Measurements from ENCODE around the gene DSC3.
"Not testable (repeated sequence)": the region's sequence is repeated elsewhere in the genome, so short reads cannot be mapped to it uniquely, and the experiment has no call there.

Gene DSC3

DNA sequence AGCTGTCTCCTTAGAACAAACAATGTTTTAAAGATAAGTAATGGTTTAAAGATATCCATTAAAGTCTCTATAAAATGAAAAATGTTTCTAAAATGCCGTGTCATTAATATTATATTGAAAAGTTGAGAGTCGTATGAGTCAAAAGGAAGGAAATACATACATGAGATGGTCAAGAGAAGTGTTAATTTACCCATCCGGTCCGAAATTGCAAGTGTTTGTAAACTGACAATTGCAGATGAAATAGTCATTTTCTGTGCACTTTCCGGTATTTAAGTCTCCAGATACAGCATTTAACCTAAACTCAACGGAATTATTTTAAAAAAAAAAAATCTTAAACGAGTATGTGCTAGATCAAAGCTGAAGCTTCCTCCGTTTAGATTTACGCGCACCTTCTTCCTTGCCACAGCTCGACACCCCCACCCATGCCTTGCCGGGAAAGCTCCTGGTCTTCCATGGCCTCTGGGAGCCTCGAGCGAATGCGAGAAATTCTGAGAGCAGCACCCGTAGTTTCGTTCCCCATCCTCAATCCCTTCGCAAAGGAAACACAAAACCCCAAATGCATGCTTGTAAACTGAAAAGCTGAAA is 1.8 kb downstream of the DSC3 start:
- no peak for DNase-seq

DNA sequence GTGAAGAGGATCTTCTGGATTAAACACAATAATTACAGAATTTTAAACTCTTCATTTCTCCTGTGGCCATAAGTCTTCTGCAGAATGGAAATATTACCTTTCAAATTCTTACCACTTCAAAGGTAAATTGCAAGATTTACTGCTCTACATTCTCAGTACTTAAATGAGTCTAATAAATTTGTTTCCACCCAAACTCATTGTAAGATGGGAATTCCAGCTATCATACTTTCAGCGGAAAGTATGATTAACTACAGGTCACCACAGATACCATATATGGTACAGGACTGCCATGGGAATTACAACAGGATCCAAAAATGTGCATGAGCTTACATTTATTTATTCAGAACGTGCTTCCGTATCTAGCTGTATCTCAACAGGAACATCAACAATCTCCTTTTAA is 3.1 kb downstream of the DSC3 start:
- no peak for DNase-seq

DNA sequence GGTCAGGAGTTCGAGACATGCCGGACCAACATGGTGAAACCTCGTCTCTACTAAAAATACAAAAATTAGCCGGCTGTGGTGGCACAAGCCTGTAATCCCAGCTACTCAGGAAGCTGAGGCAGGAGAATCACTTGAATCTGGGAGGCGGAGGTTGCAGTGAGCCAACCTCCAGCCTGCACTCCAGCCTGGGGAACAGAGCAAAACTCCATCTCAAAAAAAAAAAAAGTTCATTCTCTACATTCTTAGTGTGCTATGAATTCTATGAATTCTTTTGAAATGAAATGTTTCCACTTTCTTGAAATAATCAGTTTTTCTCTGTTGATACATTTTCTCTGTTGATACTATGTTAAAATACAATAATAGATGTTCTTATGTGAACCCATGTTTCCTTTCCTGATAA is 4.9 kb downstream of the DSC3 start:
- DNase-seq, result not testable (repeated sequence)

DNA sequence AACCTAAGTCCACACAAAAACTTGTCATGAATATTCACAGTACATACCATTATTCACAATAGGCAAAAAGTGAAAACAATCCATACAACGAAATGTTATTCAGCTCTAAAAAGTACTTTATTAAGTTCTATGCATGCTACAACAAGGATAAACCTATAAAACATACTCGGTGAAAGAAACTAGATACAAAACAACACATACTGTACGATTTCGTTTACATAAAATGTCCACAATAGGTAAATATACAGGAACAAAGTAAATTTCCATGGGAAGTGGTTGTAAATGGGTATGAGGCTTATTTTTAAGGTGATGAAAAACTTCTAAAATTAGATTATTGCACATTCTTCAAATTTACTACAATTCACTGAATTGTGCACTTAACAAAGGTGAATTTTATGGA is 8.0 kb downstream of the DSC3 start:
- DNase-seq, result no peak

DNA sequence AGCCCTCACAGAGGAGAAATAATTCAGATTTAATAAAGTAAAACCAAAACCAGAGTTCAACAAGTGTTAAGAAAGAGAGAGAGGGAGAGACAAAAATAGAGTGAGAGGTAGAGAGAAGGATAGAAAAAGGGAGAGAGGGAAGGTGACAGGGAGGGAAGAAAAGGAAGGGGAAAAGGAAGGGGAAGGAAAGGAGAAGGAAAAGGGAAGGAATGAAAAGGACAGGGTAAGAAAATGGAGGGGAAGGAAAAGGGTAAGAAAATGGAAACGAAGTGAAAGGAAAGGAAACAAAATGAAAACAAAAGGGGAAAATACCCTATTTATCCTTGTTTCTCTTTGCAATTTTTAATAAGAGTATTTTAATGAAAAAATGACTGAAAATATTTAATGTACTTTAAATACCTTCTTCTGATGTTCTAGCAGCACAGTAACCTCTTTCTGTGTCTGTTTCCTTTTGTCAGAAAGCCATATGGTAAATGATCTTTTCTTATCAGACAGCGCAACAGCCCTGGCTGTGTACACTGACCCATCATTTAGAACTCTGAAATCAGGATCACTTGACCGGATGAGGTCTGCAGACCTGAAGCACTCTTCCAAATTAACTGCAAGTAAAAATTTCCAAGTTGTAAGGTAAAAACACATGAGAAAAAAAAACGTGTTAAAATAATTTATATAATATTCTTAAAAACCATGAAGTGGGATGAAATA is 11.8 kb downstream of the DSC3 start:
- no peak for DNase-seq

DNA sequence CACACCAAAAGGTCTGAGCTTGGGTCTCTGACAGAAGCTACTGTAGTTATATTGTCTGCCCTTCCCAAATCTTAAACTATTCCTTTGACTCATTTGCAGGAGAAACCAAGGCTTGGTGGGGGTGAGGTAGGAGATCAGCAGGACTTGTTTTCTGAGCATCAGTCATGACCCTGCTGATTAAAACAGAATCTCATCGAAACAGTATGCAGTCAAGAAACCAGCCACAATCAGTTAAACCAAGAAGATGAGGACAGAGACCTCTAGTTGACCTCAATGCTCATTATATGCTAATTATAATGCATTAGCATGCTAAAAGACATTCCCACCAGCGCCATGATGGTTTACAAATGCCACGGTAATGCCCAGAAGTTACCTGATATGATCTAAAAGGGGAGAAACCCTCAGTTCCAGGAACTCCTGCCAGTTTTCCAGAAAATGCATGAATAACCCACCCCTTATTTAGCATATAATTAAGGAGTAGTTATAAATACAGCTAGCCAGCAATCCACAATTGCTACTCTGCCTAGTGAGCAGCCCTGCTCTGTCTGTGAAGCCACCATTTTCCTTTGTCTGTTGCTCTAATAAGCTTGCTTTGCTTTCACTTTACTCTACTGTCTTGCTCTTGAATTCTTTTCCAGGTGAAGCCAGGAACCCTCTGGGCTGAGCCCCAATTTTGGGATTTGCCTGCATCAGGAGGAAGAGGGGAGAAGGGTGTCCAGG is 26.7 kb downstream of the DSC3 start:
- DNase-seq, result no peak

DNA sequence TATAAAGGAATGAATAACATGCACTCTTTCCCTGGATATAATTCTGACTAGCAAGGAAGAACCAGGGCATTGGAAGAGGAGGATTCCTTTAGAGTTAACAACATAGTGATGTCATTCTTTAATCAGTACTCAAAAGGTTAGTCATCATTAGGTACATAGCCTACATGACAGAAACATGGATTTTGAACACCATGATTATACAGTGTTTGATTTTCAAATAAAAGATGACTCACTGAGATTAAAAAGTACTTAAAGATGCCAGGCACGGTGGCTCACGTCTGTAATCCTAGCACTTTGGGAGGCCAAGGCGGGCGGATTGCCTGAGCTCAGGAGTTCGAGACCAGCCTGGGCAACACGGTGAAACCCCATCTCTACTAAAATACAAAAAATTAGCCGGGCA is 31.1 kb downstream of the DSC3 start:
- DNase-seq, result not testable (repeated sequence)

DNA sequence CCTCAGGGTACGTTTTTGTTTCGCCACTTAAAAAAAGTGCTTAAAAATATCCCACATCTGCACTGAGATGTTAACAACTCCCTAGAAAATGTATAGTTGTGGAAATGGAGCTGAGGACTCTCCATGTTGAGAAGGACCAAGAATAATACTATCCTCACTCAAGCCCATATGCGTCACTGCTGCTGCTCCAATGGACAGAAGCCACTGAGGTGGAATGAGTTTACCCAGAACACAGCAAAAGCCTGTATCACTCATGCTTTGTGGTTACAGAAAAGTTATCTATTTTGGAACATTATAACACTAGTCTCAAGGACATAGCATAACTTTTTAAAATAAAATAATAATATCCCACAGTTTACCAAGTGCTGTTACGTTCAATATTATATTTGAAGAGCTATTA is 31.9 kb downstream of the DSC3 start:
- DNase-seq, result no peak

DNA sequence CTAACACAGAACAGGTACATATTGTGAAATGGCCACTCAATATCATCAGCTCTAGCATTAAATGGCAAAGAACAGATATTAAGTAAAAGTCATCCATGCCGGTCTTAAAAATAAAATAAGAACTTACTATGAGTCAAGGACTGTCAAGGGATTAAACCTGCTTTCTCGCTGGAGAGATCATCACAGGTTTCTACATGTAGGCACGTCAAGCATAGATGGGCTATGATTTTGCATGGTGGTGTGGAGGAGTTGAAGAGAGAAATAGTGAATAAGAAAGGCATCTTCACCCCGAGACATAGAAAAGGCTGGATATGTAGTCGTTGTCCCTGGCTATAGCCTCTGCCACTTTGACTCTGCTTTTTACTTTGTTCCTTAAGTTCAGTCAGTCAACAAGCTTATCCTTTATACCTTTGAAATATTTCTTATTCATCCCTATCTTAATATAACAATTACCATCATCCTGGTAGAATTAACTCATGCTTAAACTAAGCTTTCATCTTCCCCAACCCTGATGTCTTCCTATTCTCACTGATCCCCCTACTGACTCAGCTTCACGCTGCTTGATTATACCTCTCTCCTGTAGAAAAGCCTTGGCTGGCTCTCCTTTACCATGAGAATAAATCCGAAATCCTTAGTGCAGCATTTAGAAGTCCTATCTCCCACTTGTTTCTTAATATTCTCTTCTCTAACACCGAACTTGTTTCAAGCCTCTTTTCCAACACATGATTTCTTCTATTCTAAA is 42.5 kb downstream of the DSC3 start:
- no peak for DNase-seq

DNA sequence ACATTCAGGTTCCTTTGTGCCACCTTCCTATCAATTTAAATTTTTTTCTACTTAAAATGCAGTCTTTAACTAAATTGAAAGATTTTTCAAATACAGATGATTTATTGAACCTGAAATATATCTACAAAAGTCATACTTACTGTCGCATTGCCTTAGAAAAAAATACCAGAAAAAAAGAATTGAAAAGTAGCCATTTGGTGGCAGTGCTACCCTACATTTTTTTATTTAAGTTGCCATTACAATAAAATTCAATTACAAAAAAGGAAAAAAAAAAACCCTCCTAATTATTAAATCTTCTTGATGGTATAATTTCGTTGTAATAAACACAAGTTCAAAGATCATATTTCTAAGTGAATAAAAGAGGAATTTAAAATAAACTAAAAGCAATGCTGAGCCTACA is 43.4 kb downstream of the DSC3 start:
- DNase-seq, result no peak

DNA sequence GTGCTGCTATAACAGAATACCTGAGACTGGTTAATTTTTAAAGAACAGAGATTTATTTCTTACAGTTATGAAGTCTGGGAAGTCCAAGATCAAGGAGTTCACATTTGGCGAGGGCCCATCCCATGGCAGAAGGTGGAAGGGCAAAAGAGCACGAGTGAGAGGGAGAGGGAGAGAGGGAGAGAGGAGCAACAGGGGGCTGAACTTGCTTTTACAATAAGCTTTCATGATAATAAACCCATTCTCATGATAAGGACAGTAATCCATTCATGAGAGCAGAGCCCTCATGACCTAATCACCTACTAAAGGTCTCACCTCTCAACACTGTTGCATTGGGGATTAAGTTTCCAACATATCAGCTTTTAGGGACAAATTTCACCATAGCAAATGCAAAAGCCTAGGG is 45.3 kb downstream of the DSC3 start:
- DNase-seq, result no peak

DNA sequence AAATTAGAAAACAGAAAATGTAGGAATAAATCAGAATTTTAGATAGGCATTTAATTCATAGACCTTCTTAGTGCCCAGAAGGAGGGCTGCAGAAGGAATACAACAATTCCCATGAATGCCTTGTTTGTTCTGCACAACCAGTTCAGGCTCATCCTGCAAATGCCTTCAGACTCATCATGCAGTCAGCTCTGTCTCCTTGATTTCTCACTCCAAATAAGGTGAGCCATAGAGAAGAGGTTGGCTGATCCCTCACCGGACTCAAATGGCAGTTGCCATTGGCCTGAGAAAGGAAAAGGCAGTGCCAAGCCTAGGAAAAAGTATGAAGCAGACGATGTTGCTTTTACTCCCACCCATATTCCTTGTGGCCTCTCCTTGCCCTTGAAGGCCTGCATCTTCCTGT is 50.3 kb downstream of the DSC3 start:
- no peak for DNase-seq

DNA sequence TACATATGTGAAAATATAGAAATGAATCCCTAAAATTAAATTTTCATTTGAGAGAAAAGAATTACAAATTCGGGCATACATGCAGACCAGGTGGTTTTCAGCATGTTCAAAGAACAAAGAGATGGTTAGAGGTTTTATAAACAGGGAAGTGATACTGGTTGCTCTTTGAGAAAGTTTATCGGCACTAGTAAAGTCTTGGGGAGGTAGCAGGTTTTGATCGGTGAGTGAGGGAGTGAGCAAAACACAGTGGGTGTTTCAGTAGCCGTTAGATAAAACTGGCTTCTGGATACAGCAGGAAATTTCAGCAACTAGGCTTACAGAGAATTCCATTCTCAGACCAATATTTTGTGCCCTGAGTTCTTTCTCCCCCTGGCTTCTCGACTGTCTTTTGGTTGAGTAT is 51.1 kb downstream of the DSC3 start:
- no peak for DNase-seq

DNA sequence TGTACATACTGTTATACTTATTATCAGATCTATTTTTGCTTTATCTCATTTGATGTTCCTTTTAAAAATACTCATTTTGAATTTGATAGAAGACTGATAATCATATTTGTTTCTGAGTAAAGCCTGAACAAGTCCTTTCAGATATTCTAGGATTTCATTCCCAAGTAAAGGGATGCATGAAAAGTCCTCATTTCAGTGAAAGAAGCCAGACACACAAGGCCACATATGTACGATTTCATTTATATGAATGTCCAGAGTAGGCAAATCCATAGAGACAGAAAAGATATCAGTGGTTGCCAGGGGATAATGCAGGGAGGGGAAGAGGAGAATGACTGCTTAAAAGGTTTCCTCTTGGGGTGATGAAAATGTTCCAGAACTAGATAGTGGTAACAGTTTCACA is 53.4 kb downstream of the DSC3 start:
- DNase-seq, result no peak

DNA sequence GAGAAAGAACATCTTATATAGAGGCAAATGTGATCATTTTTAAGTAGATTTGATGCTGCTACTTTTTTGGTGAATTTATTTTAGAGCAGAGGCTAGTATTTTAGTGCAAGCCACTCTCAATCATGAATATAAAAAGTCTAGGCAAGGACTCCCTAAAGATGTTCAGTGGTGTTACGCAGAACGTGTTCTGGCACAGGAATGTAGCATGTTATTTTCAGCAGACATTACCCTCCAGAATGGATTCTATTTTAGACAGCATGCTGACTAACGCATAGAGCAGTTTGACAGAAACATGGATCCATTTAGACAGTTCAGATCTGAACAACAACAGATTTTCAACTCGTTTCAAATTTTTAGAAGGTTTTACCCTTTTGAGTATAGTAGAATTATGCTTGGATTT is 54.1 kb downstream of the DSC3 start:
- no peak for DNase-seq

DNA sequence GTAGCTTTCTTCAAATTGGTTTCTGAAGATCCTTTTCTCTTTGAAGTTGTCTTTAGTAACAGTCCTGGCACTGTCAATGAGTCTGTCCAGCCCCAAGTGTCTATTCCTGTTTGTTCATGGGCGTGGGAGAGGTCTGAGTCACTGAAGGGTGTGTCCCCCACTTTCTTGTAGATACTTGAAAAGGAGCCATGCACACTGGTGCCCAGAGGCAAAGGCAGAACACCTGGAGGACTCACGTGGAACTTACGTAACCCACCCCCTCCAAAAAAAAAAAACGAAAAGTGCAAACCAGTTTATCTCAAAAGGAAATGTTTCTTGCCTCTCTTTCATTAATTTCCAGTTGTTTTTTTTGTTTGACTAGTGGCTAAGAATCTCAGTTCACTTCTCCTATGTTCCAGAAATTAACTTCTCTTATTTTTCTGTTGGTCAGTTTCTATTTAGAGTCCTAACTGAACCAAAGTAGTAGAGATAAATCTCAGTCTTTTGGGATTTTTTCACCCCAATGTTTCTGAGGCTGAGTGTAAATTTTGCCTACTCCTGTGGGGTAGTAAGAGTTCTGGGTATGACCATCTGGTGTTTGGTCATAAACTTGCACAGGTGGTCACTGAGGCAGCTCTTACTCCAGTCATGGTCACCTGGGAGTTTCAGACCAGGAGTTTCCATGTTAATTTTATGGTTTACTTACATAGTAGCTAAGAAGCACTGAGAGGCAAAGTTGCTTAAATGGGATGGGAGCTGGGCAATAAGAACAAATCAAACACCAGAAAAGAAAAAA is 54.9 kb downstream of the DSC3 start:
- DNase-seq, result no peak

DNA sequence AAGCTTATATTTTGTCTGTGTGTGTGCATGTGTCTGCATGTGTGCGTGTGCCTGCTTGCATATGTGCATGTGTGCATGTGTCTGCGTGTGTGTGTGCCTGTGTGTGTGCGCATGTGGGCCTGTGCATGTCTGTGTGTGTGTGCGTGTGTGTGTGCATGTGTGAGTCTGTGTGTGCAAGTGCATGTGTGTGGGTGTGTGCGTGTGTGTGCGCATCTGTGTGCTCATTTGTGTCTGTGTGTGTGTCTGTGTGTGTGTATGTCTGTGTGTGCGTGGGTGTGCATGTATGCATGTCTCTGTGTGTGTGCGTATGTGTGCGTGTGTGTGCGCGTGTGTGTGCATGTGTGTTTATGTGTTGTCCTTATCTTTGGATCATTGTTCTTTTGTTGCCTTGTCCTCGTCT is 56.8 kb downstream of the DSC3 start:
- no peak for DNase-seq

DNA sequence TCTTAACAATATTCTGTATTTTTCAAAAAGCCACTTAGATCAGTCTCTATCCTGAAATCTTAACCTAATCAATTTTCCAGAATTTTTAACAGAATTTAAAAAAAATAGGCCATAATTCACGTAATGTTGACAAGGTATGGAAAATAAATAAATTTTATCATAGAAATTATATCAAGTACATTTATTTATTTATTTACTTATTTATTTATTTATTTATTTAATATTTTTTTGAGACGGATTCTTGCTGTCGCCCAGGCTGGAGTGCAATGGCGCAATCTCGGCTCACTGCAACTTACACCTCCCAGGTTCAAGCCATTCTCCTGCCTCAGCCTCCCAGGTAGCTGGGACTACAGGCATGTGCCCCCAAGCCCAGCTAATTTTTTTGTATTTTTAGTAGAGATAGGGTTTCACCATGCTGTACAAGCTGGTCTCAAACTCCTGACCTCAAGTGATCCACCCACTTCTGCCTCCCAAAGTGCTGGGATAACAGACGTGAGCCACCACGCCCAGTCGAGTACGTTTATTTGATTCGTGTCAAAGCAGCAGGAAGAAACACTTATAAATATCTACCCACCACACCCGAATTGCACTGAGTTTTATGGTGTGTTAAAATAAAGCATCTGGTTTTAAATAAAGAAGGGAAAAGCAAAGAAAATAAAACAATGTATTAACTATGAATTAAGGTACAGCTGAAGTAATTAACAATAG is 60.1 kb downstream of the DSC3 start:
- no peak for DNase-seq

DNA sequence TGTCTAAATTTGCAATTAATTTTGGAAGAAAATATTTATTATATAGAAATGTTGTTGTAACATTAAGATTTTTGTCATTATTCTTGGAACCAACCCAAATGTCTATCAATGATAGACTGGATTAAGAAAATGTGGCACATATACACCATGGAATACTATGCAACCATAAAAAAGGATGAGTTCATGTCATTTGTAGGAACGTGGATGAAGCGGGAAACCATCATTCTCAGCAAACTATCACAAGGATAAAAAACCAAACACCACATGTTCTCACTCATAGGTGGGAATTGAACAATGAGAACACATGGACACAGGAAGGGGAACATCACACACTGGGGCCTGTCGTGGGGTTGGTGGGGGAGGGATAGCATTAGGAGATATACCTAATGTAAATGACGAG is 64.5 kb downstream of the DSC3 start:
- DNase-seq, result not testable (repeated sequence)

DNA sequence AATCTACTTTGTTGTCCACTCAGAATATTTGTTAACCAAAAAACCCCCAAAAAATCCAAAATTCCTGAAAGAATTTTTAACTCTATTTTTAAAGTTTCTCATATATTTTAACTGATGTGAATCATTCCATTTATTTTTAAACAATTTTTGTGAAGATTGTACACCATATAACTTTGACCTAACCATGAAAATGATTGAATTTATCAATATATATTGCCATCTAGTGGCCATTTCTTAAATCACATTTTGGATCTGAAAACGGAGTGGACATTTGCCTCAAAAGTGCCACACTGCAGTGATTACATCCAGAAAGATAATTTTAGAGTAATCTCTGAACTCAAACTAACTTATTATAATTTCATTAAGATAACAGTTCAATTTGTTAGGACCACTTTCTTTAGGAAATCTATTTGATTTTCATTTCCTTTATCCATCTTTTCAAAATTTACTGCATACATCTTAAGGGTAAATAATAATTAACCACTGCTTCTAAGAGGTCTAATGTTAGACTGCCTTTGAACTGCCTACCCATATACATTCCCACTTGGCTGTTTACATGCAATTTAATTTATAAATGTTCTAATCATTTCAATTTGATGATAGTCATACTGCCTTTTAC is 71.1 kb downstream of the DSC3 start:
- peak; percentile 65 for DNase-seq

DNA sequence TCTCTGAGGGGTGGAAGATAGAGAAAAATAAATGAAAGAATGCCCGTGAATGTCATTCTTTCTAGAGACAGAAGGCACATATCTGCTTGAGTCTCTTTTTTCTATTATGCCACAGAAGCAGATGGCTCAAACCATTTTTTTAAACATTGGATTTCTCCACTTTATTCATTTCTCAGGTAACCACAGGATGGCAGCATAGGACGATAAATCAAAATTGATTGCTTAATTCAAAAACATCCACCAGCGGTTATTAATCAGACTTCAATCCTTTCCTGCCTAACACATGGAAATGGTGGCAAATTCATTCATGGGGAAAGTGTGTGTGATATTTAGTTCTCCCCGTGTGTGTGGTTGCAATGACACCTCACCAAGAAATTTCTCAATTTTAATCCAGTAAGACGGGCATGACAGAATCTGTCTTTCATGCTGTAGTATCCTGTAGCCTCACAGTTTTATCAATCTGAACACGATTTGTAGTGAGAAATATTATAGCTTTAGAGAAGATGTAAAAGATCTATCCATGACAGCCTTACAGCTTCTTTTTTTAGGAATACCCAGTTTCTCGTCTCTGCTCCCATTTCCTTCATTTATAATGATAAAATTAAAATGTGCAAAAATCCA is 72.2 kb downstream of the DSC3 start:
- DNase-seq, result peak; percentile 31
